ENCODE data around the gene MUTYH.

The MUTYH gene

DNA sequence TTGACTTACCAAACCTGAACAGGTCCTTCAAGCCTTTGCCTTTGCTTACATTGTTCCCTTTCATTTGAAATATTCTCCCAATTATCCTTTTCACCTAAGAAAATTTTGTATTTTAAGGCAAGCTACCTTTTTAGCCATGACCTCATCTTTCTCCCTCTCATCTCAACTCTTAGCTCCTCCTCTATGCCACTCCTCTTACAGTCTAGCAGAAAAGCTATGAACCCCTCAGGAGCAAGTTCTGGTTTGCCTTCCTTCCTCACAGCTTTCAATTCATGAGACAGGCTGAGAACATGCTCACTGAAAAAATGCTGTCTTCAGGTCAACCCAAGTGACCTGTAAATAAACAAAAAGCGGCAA lies 8.3 kb upstream of the MUTYH start:
- FAIRE-seq = no peak

GRCh38 chr1:45348020-45348419 lies 7.8 kb upstream of the MUTYH start:
- FAIRE-seq = no peak

- FAIRE-seq = no peak
Observed at GRCh38 chr1:45346473-45346872, 6.2 kb upstream of the MUTYH start.

DNA sequence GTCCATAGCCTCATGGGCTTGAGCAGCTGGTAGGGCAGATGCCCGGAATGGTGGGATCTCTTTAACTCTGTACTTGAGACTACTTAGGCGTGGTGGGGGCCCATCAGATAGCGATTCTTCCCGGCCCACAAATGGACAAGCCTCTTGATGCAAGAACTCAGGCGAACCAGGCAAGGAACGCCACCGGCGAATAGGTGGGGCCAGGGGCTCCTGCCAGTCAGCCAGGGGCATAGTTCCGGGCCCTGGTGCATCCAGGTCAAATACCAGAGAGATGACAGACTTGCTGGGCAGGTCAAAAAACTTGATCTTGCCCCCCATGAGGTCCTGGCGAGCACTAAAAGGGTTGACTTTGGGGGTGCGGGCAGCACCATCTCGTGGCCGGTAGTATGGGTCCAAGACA lies 4.8 kb upstream of the MUTYH start:
- no peak for FAIRE-seq

DNA sequence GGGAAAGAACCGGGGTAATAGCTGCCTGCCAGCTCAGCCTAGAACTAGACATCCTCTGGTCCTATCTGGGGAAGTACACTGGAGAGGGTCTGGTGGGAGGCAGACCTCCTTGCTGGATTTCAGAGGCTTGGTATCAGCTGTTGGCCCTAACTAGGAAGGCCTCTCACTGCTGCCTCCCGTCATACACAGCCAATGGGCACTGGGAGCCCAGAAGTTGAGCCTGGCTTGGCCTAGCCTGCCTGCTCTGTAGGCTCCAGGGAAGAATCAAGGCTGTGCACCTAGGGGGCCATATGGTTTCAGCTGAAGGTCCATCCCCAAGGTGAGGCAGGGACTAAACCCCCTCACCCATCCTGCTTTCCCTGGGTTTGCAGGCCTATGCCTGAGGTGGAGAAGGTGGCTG lies 4.3 kb upstream of the MUTYH start:
- no peak for FAIRE-seq

- FAIRE-seq = no peak
Observed at GRCh38 chr1:45340816-45341466, 701 bp upstream of the MUTYH start.

GRCh38 chr1:45337630-45338325 lies 2.5 kb downstream of the MUTYH start:
- no peak for FAIRE-seq

GRCh38 chr1:45335855-45336324 lies 4.3 kb downstream of the MUTYH start:
- FAIRE-seq = no peak

- FAIRE-seq = no peak
Observed at GRCh38 chr1:45334308-45335245, 5.7 kb downstream of the MUTYH start.

DNA sequence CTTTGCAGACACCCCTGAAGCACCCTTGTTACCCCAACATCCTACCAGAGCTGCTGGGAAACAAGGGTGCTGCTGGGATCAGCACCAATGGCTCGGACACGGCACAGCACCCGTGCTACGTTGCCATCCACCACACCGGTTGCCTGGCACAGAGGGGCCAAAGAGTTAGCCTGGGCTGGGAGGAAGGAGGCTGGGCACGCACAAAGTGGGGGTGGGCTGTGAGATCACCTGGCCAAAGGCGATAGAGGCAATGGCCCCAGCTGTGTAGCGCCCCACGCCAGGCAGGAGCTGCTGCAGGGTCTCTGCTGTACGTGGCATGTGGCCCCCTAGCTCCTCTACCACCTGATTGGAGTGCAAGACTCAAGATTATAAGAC lies 7.9 kb downstream of the MUTYH start:
- FAIRE-seq = no peak

GRCh38 chr1:45331436-45332345 lies 8.5 kb downstream of the MUTYH start:
- no peak for FAIRE-seq

DNA sequence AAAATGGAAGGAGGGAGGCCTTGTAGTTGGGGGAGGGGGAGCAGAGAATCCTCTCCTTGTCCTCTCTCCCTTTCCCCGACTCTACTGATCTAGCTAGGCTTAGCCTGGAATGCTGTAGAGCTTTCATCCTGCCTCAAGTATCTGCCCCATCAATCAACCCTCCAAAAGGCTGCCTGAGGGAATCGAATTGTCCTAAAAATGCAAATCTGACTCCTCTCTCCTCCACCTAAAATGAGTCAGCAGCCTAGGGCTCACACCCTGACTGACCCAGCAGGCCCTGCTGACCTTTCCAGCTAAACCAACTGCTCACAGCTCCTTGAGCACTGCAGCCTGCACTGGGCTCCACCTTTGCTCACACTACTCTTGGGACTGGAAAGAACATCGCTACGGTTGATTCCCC lies 10.8 kb downstream of the MUTYH start:
- FAIRE-seq = no peak

- FAIRE-seq = no peak
Observed at GRCh38 chr1:45328680-45329079, 11.6 kb downstream of the MUTYH start.

GRCh38 chr1:45327644-45328515 lies 12.4 kb downstream of the MUTYH start:
- no peak for FAIRE-seq

GRCh38 chr1:45326627-45327623 lies 13.3 kb downstream of the MUTYH start, which contains the start of gene HPDL:
Gene HPDL (plus strand): TSS chr1:45326895. CDS start chr1:45327149, 254 bp downstream.
- no peak for FAIRE-seq

GRCh38 chr1:45325851-45326506 lies 14.3 kb downstream of the MUTYH start:
- FAIRE-seq = no peak

DNA sequence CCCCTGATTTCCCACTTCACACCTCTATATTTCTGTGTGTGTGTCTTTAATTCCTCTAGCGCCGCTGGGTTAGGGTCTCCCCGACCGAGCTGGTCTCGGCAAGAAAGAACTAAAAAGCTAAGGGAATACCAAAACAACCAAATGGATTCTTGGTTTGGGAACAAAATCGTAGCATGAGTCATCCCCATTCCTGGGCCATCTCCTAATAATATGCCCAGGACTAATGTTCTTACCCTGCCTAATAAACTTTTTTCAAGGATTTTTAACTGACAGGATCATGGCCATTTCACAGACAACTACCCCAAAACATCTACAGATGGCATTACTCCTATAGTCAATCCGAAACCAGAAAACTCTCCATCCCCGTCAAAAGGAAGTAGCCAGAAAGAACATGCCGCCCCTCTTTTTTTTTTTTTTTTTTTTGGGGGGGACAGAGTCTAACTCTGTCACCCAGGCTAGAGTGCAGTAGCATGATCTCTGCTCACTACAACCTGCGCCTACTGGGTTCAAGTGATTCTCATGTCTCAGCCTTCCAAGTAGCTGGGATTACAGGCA lies 17.7 kb downstream of the MUTYH start:
- FAIRE-seq = no peak

DNA sequence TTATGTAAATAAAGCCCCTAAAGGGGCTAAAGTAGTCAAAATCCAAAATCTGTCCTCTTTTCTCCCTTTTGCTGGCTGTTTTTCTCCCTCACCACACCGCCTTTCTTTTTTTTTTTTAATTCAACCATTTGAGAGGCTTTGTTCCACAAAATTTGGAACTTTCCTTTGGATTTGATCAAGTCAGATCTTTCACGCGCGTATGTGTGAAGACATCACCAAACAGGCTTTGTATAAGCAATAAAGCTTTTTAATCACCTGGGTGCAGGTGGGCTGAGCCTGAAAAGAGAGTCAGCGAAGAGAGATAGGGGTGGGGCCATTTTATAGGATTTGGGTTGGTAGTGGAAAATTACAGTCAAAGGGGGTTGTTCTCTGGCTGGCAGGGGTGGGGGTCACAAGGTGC lies 18.8 kb downstream of the MUTYH start:
- no peak for FAIRE-seq

DNA sequence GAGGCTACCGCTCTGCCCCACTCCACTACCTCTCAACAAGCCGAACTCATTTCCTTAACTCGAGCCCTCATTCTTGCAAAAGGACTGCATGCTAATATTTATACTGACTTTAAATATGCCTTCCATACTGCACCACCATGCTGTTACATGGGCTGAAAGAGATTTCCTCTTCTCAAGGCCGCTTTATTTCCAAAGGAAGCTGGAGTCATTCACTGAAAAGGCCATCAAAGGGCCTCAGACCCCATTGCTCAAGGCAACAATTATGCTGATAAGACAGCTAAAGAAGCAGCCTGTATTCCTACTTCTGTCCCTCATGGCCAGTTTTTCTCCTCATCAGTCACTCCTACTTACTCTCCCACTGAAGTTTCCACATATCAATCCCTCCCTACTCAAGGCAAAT lies 20.5 kb downstream of the MUTYH start:
- FAIRE-seq = no peak
